Renal cortex interstitium (tissue), 11 donors: Measurements from ENCODE around the gene RAD50. TPM values are rescaled to one million over a fixed set of nuclear protein-coding genes. Genes with fewer than 3 reads are reported as not detected.

Experiments
- DNase-seq, 11 donors: peaks; one replicate each; pipeline ENCODE4 v3.0.0-alpha.2; 2013; ENCODE audit warnings: low read depth in 9 of 11, low spot score in 4 of 11; ENCODE audit errors: extremely low read depth in 1 of 11
- polyA plus RNA-seq, 3 donors: library from polyadenylated mRNA; unstranded; fragments of 120-200 nt; gene quantifications; one replicate each; pipeline ENCODE4 v1.2.1, GENCODE V29; 2013; ENCODE audit not compliant: insufficient read length in 3 of 3

The RAD50 gene
- polyA plus RNA-seq, 3 donors: 36.6 to 49.9 (median 48.8) TPM

DNA sequence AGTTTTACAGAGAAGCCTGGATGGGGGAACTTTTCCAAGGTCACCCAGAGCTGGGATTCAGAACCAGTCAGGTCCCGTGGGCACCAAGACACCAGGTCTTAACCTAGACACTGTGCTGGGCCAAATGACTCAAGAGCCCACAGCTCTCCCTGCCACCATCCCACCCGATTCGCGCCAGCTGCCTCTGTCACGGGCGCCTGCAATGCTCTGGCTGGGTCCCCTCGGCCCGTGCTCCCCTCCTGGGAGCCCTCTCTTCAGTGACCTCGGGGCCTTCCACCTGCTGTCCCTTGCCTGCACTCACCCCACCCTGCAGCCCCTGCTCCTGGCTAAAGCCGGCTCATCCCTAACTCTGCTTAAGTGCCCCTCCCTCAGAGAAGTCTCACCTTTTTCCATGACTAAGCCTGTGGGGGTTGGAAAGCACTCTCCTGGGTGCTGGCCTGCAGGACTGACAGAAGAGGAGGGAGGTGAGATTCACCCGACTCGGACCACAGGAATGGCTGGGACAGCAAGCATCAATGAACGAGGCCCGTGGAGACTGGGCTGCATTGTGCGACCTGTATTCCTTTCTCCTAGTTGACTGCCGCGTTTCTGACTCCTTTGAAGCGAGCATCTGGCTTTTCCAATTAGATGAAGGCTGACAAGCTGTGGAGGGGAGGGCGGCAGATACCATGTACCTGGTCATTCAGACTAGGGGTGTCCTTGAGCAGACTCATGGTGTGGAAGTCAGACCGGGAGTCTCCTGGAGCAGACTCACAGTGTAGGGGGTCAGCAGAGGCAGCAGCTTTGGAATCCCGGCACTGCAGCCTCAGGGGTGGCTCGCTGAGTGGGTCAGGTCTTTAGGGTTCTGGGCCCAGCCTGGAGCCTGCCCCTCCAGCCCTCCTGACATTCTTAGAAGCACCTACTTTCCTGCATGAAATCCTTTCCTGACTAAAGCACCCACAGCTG, 111.3 kb downstream of the RAD50 start:
- no peak for DNase-seq

DNA sequence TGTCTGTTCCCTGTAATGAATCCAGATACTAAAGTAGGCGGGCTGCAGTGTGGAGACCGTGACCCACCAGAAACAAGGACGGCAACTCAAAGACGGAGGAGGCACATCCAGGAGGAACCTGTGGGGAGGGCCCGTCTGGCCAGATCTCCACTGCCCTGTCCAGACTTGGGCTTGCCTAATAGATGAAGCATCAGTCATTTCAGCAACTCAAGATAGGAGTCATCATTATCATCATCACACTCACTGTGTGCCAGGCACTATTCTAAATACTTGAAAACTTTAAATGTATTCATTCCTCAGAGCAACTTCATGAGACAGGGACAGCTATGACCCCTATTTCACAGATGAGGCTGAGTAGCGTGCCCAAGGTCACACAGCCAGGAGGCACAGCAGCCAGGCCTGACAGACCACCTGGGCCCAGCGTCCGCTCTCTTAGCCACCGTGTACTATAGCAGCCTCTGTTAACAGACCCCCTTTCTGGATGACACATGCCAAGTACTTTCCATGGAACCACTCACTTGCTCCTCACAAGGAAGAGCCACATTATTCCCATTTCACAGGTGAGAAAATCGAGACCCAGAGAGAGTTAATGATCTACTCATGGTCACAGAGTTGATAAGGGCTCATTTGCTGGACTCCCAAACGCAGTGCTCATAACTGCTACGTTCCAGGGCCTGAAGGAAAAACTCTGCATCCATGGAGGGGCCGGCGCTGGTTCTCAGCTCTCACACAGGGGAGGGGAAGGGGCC, 112.1 kb downstream of the RAD50 start:
- no peak for DNase-seq

DNA sequence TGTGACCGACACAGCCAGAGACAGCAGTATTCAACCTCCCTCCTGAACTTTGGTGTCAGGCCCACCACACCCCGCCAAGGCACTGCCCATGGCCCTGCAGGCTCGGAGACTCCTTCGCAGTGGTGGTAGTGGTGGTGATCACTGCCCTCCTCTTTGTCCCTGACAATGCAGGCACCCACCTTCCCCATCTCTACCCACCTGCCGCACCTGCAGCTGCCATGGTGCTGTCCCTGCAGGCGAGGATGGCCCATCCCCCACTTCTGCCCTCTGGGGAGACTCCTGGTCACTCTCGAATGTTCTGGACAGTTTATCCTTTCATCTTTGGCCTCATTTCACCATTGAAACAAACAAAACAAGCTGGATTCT, 112.7 kb downstream of the RAD50 start:
- DNase-seq: no peak

DNA sequence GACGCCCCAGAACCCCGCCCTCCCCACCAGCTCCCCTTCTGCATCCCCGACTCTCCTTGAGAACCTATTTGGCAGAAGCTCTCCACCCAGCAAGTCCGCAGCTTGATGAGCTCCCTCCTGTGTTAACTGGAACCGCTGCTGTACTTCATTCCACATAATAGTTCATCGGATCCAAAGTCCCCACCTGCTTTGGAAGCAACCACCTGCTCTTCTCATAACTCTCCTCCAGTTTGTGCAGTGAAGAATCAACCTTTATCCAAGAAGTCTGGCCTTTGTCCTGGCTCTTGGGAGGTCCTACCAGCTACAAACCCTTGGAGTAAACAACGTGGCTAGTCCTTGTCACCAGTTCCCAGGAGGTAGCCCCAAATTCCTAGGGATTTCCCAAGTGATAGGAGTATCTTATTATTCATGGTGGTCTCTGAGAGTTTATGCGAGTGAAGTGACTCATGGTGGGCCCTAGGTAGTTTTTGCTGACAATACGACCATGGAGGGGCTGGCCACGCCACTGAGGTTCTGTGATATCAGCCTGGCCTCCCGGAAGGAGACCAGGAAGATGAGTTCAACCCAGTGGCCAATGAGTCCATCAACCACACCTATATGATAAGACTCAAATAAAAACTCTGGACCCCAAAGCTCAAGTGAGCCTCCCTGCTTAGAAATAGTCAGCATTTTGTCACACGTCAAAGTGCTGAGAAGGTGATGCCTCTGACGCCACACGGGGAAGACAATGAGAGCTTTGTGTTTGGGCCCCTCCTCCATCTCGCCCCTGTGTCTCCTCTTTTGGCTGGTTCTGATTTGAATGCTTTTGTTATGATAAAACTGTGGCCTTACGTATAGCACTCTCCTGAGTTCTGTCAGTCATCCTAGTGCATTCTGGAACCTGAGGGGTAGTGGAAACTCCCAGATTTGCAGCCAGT, 113.4 kb downstream of the RAD50 start:
- DNase-seq: no peak

DNA sequence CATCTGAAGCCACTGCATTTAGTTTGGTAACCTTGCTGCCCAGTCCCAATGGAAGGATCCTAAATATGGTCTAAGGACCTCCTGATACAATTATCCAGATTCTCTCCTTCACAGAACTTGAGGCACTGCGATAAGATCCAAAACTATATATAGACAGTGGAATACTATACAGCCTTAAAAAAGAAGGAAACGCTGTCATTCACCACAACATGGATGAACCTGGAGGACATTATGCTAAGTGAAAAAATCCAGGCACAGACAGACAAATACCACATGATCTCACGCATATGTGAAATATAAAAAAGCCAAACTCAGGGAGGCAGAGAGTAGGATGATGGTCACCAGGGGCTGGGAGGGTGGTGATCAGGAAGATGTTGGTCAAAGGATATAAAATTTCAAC, 114.2 kb downstream of the RAD50 start:
- DNase-seq: no peak

DNA sequence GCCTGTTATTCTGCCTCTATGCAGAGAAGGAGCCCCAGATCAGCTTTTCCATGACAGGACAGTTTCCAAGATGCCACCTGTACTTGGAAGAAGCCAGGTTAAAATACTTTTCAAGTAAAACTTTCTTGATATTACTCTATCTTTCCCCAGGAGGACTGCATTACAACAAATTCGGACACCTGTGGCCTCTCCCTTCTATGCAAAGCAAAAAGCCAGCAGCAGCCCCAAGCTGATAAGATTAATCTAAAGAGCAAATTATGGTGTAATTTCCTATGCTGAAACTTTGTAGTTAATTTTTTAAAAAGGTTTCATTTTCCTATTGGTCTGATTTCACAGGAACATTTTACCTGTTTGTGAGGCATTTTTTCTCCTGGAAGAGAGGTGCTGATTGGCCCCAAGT, 116.7 kb downstream of the RAD50 start:
- DNase-seq: no peak

DNA sequence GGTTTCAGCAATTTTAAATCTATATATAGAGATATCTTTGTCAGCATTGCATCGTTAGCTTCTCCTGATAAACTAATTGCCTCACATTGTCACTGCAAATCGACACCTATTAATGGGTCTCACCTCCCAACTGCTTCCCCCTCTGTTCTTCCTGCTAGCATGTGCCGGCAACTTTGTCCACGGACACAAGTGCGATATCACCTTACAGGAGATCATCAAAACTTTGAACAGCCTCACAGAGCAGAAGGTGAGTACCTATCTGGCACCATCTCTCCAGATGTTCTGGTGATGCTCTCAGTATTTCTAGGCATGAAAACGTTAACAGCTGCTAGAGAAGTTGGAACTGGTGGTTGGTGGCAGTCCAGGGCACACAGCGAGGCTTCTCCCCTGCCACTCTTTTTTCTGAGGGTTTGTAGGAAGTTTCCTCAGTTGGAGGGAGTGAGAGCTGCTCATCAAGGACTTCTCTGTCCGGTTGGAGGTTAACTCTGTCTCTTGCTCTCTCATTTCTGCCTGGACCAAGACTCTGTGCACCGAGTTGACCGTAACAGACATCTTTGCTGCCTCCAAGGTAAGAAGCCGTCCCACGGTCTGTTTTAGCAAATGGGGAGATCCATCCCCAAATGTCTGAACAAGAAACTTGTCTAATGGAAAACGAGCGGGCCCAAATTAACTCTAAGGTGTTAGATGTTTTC, 117.3 kb downstream of the RAD50 start, which contains the start of gene IL4:
IL4 (plus strand) TSS at position 51 of the 692 bp plus-strand sequence; CDS start at position 113, 62 bp downstream.
- DNase-seq: no peak

DNA sequence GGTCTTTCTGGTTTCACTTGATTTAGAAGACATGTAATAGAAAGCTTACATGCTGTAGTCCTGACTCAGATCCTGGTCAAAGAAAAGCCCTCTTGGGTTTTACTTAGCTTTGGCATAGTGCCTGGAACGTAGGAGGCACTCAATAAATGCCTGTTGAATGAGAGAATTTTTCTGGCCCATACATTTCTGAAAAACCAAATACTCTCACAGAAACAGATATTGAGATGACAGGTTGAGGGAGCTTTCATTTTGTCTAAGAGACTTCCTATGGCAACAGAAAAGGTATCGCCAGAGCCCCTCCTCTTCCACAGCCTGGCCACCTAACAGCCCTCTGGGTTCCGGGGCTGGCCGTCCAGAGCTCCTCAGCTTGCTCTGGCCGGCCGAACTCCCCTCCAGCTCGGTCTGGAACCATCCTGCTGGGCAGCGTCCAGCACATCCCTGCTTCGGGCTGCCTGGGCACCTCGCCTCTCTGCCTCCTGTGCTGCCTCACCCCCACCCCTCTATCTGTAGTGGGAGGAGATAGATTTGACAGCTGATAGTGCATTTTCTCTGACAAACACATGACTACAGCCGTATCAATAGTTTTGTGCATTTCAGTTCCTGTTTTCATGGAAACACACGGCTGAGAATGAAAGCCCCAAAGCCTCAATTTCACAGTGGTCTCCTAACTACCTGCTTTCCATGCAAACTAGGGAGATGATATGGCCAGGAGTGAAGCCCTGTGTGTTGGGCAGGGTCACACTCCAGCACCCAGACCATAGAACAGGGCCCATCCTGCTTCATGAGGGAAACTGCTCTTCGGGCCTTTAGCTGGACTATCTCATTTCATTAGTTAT, 118.1 kb downstream of the RAD50 start:
- no peak for DNase-seq

DNA sequence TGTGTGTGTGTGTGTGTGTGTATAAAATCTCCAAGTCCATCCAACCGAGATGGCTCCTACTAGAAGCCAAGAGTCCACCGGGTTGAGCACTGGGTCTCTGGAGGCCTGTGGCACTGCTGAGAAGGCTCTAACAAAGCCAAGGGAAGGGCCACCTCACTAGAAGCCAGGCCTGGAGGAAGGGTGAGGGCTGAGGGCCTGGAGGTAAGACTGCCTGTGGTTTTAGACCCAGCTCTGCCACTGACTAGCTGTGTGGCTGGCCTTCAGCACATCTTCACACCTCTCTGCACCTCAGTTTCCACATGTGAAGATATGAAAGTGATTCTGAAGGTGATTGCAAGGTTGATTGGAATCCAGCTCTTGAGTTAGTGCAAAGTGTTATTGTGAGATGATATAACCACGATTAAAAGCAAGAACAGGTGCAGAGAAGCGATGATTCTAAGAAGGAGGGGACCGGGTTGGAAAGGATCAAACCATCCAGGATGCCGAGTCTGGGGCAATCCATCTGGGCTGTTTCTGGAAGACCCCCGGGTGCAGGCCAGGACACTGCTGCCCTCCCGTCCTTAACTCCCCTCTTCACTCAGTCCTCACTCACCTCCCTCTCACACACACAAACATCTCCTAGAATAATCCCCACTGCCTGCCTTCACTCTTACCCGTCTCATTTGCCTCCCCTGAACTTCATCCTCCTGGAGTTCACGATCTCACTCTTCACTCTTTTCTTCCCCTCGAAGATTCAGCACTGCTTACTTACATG, 119.3 kb downstream of the RAD50 start:
- DNase-seq: no peak

DNA sequence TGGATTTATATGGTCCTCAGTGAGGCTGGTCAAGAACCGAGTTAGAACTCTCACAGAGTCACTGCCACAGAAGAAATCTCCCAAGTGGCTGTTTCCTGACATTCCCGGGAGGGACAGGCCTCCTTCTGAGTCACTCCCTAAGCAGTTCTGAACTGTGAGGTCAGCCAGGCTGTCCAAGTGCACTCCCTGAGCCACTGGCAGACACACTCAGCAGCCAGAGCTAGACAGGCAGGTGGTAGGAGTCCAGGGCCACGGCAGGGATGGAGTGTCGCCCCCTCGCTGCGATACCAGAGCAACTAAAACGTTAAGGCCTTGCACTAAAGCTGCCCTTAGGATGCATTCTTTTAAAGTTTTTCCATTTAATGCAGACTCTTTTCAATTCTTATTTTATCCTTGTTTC, 120.4 kb downstream of the RAD50 start:
- DNase-seq: no peak

DNA sequence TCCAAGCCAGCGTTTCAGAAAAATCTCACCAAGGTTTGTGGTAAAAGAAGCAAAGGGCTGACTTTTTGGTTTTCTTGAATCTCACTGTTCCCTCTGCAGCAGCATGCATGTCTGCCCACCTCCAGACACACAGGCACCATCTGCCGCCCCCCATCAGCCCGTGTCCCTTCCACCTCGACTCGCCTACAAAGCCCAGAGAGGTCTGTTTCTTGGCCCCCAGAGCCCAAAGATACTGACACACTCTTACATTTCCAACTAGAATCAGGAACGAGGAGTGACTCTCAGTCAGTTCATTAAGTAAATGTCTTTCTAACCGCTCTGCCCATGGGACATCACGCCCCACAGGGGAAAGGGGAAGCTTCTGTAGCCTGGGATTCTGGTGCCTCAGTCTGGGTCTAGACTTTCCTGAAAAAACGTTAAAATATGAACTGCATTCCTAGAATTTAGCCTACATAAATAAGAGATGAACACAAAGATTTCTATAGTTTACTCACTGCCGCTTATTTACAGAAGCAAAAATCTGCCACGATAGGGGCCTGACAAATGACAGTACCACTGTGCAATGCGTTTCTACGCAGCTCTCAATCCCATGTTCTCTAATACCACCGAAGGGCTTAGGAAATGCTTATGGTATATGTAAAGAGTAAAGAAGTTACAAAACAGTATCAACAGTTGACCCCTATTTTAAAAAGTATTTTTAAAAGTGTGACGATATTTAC, 121.1 kb downstream of the RAD50 start:
- DNase-seq: no peak

DNA sequence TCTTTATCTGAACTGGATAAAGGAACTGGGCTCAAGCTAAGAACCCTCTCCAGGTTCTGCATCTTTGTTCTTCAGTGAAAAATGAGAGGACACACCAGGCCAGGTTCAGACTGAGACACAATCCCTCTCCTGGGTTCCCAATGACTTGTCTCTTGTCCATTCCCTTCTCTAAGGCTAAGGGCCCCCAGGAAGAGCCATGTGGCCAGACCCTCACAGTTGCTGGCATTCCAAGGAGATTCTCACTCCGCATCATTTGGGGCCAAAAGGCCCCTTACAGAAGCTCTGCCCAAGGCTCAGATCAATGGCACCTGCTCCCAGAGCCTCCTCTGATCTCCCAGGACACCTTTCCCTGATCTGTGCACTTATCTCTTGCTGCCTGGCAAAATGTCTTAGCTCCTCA, 122.0 kb downstream of the RAD50 start:
- no peak for DNase-seq

DNA sequence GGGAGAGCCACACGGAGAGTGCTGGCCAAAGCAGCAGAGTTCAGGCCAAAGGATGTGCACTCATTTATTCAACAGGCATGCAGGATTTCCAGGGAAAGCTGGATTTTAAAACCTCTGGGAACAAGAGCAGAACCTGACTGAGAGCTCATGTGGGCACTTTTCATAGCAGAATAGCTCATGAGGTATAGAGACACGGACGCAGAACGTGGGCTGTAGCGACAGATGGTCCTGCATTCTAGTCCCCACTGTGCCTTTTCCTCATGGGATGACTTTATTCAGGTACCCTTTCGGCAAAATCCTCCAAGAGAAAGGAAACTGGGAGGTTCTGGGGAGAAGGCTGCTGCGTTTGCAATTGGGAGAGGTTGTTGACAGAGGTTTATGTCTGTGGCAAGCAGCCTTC, 122.4 kb downstream of the RAD50 start:
- DNase-seq: no peak

DNA sequence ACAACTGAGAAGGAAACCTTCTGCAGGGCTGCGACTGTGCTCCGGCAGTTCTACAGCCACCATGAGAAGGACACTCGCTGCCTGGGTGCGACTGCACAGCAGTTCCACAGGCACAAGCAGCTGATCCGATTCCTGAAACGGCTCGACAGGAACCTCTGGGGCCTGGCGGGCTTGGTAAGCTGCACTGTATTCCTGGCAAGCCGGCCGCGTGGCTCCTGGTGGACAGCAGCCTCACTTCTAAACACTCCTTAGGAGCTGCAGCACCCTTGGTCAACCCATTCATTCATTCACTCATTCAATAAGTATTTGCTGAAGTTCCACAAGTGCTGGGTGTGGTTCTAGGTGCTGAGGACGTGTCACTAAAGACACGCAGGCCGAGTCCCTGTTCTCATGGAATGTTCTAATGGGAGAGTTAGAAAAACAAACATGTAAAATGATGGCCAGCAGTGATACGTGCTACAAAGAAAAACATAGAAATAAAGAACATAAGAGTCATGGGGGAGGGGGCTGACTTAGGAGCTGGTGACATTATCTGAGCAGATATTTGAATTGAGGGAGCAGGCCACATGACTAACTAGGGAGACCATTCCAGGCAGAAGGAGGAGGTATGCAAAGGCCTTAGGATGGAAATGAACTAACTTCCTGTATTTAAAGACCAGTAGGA, 123.1 kb downstream of the RAD50 start:
- no peak for DNase-seq

DNA sequence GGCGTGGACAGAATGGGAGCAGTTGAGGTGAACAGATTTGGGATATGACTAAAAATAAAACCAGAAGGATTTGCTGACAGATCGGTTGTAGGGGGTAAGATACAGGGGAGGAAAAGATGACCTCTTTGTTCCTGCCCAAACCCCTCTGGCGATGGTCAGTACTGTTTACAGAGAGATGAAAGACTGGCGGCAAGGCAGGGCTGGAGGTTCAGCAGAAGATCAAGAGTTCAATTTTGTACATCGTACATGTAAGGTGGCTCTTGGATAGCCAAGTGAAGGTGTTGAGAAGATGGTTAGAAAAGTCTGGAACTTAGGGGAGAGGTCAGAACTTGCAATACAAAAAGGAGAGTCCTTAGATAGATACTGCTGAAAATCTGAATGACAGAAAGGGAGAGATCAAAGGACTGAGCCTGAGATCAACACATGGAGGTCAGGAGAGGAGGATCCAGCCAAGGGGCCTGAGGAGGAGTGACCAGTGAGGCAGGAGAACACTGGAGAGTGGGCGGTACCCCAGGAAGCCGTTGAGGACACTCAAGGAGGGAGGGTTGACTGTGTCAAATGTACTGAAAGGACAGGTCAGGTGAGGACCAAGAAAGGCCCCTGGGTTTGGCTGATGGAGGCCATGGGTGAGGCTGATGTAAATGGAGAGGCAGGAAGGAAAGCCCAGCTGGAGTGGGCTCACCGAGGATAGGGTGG, 124.2 kb downstream of the RAD50 start:
- no peak for DNase-seq

DNA sequence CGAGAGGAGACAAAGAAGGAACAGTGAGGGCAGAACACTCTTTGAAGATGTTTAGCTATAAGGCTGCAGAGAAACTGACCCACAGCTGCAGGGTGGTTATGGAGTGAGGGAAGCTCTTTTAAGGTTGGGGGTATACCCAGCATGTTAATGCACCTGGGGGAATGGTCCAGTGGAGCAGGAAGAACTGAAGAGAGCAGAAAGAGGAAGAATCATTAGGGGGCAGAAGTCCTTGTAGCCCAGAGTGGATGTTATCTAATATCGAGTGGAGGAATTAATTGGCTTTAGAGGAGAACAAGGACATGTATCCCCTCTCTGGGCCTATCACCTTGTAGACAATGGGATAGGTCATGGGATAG, 124.7 kb downstream of the RAD50 start:
- DNase-seq: no peak
